ENCODE measurements around the gene CNTN4.

CNTN4 gene

DNA sequence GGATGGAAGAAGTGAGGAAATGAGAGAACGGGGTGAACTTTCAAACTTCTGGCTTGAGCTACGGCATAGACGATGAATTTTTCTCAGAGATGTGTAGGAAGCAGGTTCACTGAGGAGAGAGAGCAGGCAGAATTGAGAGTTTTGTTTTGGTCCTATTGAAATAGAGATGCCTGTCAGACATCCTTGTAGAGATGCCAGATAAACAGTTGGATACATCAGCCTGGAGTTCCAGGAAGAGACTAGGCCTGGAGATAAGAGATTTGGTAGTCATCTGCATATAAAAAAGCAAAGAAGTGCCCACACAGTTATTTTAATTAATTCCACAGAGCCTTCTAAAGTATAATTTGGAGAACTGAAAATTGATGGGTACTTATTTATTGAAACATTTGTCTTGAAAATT is 515.9 kb downstream of the CNTN4 start:
- DNase-seq: no peak

DNA sequence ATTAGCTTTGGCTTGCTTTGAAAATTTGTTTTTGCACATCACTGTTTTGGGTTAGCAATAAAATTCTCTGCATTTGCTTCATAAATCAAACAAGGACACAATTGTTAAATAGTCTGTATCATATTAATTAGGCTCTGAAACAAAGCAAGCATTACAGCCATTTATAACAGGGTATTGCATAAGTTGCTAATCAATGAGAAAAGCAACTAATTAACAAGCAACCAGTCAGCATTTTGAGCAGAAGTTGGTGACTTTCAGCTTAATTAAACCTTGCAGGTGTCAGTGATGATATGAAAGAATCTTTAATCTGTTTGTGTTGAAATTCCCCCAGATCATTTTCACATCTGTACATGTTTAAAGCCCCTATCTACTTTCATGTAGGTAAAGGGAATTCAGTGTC is 516.4 kb downstream of the CNTN4 start:
- no peak for DNase-seq

DNA sequence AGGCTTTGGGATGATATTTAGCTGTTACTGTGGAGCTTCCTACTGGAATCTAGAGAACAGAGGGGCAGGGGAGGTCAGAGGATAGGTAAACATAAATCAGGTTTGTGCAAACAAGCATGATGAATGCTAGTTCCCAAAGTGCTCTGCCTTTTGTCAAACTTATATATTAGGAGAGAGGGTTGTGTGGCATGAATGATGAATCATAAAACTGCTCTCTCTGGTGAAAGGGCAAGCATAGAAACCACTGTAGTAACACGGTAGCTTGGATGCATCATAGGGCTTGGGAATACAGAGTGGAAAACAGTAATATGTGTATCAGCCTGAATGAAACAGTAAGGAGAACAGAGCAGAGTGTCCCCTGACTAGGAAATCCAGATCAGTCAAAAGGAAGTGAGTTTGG is 524.8 kb downstream of the CNTN4 start:
- DNase-seq: no peak

- no peak for DNase-seq
These were observed 529.5 kb downstream of the CNTN4 start for GRCh38 chr3:2628117-2628516.

DNA sequence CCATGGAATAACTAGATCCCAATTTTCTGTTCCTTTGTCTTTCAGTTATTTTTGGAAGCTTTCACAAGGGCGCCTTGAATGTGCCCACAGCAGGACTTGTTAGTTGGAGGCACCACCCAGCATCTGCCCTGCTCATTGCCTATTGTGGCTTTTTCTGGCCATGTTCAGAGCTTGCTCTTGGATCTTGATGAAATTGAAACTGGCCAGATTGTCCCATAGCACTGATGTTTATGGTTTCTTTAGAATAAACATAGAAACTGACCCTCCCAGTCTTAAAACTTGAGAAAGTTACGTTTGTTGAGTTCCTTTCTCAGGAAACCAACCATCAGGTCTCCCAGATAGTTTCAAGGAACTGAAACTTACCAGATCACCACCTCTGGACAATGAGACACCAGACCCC is 536.8 kb downstream of the CNTN4 start:
- DNase-seq: no peak

- no peak for DNase-seq
These were observed 544.9 kb downstream of the CNTN4 start for GRCh38 chr3:2643606-2644005.

- DNase-seq: no peak
These were observed 546.3 kb downstream of the CNTN4 start for GRCh38 chr3:2645001-2645400.

DNA sequence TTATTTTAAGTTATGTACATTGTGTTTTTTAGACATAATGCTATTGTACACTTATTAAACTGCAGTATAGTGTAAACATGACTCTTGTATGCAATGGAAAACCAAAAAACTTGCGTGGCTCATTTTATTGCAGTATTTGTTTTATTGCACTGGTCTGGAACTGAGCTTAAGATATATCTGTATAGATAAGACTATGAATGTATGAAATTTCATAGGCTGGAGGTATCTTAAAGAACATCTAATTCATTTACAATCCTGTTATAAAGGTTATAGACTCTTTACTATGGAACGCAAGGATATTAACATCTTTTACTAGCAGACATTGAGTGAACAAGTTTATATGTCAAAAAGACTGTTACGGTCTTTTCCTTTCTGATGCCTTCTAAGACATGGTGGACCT is 552.1 kb downstream of the CNTN4 start:
- no peak for DNase-seq

DNA sequence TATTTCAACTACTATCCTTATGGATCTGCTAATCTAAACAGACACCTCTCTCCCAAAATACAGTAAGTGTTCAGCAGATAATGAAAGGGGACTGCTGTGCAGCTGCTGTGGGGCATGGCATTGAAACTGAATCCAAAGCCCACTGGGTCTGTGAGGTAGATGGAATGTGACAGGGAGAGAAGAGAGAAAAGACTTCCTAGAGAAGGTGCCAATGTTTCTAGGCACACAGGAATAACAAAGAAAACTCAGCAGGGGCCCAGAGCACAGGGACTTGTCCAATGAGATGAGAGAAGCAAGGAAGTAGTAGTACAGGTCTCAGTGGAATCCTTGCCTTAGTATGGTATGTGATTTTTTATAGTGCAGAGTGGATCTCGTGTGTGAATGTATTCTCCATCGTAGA is 553.7 kb downstream of the CNTN4 start:
- no peak for DNase-seq

DNA sequence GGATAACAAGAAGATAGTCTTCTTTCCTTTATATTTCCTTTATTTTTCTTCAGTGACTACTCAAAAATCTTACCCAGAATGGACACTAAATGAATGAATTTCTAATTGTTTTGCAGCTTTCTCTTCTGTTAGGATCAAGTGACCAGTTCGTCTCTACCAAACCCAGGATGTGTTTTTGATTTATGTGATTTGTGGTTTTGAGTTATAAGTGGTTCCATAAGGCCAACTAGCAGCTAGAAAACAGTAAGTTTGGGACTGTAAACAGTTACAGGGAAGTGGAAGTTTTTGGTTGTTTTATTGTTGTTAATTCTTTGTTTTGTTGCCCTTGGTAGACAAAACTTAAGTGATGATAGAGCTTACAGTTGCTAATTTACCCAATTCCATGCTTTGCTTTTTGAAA is 555.0 kb downstream of the CNTN4 start:
- DNase-seq: no peak

GRCh38 chr3:2655229-2655701 is 556.6 kb downstream of the CNTN4 start:
- DNase-seq: no peak

DNA sequence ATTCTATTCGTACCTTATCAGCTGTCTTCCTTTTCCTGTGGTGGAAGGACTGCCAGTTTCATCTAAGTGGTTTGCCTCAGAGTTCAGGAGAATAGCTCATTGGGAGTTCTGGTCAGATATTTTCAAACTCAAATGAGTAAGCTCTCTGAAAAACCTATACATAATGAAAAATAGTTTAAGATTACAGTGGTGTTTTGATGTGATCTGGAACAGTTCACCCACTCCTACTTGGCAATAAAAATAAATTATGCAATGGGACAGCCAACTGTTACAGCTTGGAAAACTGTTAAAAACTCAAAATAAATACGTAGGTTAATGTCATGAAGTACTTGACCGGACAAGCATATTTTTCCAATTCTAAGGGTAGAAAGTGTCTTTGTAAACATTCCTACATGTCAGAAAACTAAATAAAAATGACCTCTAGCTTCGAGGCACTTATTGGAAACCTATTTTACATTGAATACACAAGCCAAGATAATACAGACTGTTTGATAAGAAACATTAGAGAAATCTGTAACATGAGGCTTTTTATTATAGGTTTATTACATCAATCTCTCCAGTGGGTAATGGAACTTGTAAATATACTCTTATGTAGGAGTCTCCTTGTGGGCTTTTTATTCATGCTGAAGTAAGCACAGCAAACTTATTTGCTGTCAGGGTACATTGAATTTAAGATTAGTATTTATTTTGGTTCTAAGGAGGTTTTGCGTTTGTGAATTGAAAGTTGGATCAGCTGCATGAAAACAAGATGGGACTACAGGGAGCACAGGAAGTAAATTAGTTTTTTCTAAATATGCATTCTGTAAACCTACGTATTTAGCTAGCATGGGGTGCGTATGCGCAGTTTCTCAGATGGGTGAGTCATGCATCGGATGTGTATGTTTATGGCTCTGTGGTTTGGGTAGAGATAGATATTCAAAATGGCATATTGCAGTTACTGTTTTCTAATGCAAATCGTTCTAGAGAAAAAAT is 558.4 kb downstream of the CNTN4 start:
- DNase-seq: no peak

- no peak for DNase-seq
These were observed 559.3 kb downstream of the CNTN4 start for GRCh38 chr3:2657971-2658370.

DNA sequence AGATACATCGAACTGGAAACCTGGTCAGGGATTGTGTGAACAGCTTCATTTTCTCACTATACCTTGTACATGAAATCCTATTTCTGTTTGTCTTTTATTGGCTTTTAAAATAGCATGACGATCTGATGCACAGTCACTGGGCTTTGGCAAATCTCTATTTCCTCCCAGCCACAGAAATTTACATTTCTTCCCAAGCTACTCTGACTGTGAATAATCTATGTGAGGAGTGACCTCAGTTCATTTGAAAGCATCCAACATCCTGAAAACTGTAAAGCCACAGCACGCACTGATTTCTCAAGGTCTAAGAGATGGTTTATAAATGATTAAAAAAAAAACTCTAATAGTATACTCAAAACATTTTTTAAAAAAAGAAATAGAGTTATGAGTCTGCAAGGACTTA is 561.2 kb downstream of the CNTN4 start:
- DNase-seq: no peak

GRCh38 chr3:2661078-2661477 is 562.4 kb downstream of the CNTN4 start:
- no peak for DNase-seq

GRCh38 chr3:2677501-2677900 is 578.8 kb downstream of the CNTN4 start:
- no peak for DNase-seq

- DNase-seq: no peak
These were observed 581.6 kb downstream of the CNTN4 start for GRCh38 chr3:2680236-2680635.

GRCh38 chr3:2684046-2684445 is 585.4 kb downstream of the CNTN4 start:
- no peak for DNase-seq

DNA sequence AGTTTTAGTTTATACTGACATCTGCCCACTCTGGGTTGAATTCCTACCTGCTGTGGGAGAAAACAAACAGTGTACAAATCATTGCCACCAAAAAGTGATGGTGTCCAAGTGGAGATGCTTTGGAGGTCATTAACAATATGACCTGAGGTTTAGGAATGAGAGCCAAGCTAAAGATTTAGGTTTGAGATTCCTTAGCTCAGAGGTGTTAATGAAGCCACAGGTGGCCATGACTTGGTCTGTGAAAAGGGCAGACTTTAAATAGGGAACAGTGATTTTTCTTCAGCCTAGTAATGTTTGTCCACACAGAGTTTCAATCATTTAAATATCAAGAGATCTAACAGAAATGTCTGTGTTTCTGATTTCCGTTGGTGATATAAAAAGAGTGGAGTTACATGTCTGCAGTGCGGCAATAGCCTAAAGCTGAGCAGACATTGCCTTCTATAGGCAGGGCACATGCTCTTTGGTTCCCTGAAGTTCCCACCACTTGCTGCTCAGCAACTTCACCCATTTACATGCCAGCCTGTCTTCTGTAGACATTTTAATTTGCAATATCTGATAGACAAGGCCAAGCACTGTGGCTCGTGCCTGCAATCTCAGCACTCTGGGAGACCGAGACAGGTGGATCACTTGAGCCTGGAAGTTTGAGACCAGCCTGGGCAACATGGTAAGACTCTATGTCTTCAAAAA is 588.3 kb downstream of the CNTN4 start:
- no peak for DNase-seq

GRCh38 chr3:2697589-2697988 is 598.9 kb downstream of the CNTN4 start:
- DNase-seq: no peak

- DNase-seq: no peak
These were observed 602.8 kb downstream of the CNTN4 start for GRCh38 chr3:2701471-2701870.

- no peak for DNase-seq
These were observed 607.6 kb downstream of the CNTN4 start for GRCh38 chr3:2706144-2706835.

- no peak for DNase-seq
These were observed 608.2 kb downstream of the CNTN4 start for GRCh38 chr3:2706836-2707210.

- no peak for DNase-seq
These were observed 612.4 kb downstream of the CNTN4 start for GRCh38 chr3:2711081-2711480.
